ENCODE data around the gene ACIN1.

The ACIN1 gene

GRCh38 chr14:23086565-23086964, 8.4 kb downstream of the ACIN1 start:
- DNase-seq = no peak

- no peak for DNase-seq
Observed at GRCh38 chr14:23085458-23085857, 9.5 kb downstream of the ACIN1 start.

GRCh38 chr14:23080474-23080873, 14.5 kb downstream of the ACIN1 start:
- no peak for DNase-seq

- no peak for DNase-seq
Observed at GRCh38 chr14:23079716-23080115, 15.2 kb downstream of the ACIN1 start.

- DNase-seq = no peak
Observed at GRCh38 chr14:23078692-23079116, 16.2 kb downstream of the ACIN1 start.

- DNase-seq = no peak
Observed at GRCh38 chr14:23077962-23078361, 17.0 kb downstream of the ACIN1 start.

- no peak for DNase-seq
Observed at GRCh38 chr14:23076785-23077408, 18.0 kb downstream of the ACIN1 start.

GRCh38 chr14:23074906-23075305, 20.0 kb downstream of the ACIN1 start:
- DNase-seq = no peak

GRCh38 chr14:23071921-23072539, 22.9 kb downstream of the ACIN1 start:
- DNase-seq = no peak

GRCh38 chr14:23071244-23071920, 23.6 kb downstream of the ACIN1 start:
- peak; percentile 72 for DNase-seq

GRCh38 chr14:23070262-23071129, 24.4 kb downstream of the ACIN1 start:
- no peak for DNase-seq

GRCh38 chr14:23069413-23069806, 25.5 kb downstream of the ACIN1 start:
- DNase-seq = no peak

- peak; percentile 73 for DNase-seq
Observed at GRCh38 chr14:23068789-23069412, 26.0 kb downstream of the ACIN1 start.

- DNase-seq = no peak
Observed at GRCh38 chr14:23067847-23068788, 26.8 kb downstream of the ACIN1 start.

- no peak for DNase-seq
Observed at GRCh38 chr14:23066855-23067744, 27.8 kb downstream of the ACIN1 start.

- no peak for DNase-seq
Observed at GRCh38 chr14:23066368-23066767, 28.6 kb downstream of the ACIN1 start.

- DNase-seq = no peak
Observed at GRCh38 chr14:23063601-23064000, 31.3 kb downstream of the ACIN1 start.

GRCh38 chr14:23062002-23062401, 32.9 kb downstream of the ACIN1 start:
- no peak for DNase-seq

GRCh38 chr14:23060536-23061260, 34.2 kb downstream of the ACIN1 start:
- no peak for DNase-seq

Data from right kidney (tissue), 1 donor.